BJ (cell line): Measurements from ENCODE around the gene ATP6V1B1. TPM values are rescaled to one million over a fixed set of nuclear protein-coding genes. Genes with fewer than 3 reads are reported as not detected.
A peak's percentile ranks its signal among the peaks of the same experiment; 100 is the strongest.

Experiments used
- CTCF ChIA-PET: fragments of 350-600 bp; formaldehyde crosslinking; extraction: SDS; loops from one replicate; lab custom pipeline; 2021; ENCODE audit warnings: antibody characterized with exemption, inconsistent platforms; lab: Yijun Ruan, JAX
- POLR2A ChIA-PET: fragments of 300-600 bp; sonication (Branson Sonifier 250); formaldehyde crosslinking; extraction: SDS; loops from one replicate; lab custom pipeline; 2021; ENCODE audit warnings: antibody characterized with exemption; lab: Charles Lee
- DNase-seq: peaks from one replicate; pipeline ENCODE4 v3.0.0-alpha.2; 2011; ENCODE audit warnings: low read depth
- H3K27me3 ChIP-seq: 2 replicates; pipeline ENCODE4 v1.6.0; 2011; ENCODE audit warnings: low read length; ENCODE audit not compliant: control insufficient read depth, insufficient read depth
- H3K36me3 ChIP-seq: 2 replicates; pipeline ENCODE4 v1.5.1; 2011; ENCODE audit warnings: low read length; ENCODE audit not compliant: control insufficient read depth, insufficient read depth
- H3K4me3 ChIP-seq: 2 replicates; pipeline ENCODE4 v1.5.1; 2011; ENCODE audit warnings: low read depth, mild to moderate bottlenecking, control low read depth, low read length
- polyA plus RNA-seq: library from polyadenylated mRNA; depleted of rRNA; stranded (reverse); fragments of >200 nt; gene quantifications from 2 replicates; pipeline ENCODE4 v1.2.3, GENCODE V29; 2011
- TF ChIP-seq, protein P1 (sequence below): IDR thresholded peaks from 2 replicates; pipeline ENCODE4 v1.5.1; 2011; ENCODE audit warnings: low read depth, mild to moderate bottlenecking, control low read depth, inconsistent platforms, low read length, moderate library complexity; ENCODE audit not compliant: insufficient read depth

Gene ATP6V1B1
- polyA plus RNA-seq, 1 experiment: 1.3 TPM

DNA sequence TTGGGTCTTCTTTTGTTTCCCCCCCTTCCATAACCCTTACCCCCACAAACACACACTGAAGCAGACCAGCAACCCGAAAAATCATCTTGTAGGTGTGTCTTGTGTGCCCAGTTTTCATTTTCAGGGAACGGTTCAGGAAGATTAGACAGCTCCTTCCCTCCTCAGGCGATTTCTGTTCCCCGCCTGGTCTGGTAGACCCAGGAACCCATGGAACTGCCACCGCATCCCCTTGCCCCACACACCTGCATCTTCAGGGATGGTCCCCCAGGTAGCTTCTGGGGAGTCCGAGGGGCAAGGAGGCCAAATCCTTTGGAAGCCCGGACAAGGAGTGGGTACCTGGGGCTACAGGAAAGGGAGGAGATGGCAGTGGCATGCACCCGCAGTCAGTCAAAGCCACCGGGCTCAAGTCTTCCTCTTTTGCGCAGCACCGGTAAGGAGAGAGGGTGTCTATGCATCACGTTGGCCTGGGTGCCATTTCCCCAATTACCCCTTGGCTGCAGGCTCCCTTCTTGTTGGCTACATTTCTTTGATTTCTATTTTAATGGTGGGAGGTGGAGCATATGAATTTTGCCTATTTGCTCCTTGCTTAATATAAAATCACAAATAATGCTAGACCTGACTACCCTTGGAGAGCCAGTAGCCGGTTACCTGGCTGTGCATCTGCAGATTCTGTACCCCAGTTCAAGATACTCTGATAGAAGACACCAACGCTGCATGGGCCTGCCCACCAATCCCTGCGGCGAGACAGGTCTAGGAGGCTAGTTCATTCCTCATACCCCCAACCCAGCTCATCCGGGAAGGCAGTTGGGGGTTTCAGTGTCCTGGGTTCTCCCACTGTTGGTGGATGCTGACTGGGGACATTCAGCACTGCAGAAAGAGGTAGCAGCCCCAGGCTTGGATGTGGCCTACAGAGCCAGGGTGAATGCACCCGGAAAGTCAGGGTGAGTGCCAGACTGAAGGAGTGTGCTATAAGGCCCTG lies 30.0 kb upstream of the ATP6V1B1 start:
- Histone ChIP-seq H3K27me3 (peaks cover 4% of the 10 kb centered on the region), H3K4me3 (no peak overlapping the region), H3K36me3 (no peaks in the 10 kb centered on the region)
- ChIA-PET CTCF (interaction anchor here (1.1 to 3.5 kb wide), 4 partner anchors 11 to 33 kb away, joined by 3 to 12 read pairs (median 4); no protein-coding TSS in a partner anchor), POLR2A (no interaction called here)
- DNase-seq: no peak
- TF ChIP-seq, protein P1, sequence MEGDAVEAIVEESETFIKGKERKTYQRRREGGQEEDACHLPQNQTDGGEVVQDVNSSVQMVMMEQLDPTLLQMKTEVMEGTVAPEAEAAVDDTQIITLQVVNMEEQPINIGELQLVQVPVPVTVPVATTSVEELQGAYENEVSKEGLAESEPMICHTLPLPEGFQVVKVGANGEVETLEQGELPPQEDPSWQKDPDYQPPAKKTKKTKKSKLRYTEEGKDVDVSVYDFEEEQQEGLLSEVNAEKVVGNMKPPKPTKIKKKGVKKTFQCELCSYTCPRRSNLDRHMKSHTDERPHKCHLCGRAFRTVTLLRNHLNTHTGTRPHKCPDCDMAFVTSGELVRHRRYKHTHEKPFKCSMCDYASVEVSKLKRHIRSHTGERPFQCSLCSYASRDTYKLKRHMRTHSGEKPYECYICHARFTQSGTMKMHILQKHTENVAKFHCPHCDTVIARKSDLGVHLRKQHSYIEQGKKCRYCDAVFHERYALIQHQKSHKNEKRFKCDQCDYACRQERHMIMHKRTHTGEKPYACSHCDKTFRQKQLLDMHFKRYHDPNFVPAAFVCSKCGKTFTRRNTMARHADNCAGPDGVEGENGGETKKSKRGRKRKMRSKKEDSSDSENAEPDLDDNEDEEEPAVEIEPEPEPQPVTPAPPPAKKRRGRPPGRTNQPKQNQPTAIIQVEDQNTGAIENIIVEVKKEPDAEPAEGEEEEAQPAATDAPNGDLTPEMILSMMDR: no peak

- TF ChIP-seq, protein P1: no peak
- H3K27me3 ChIP-seq: peaks cover 4% of the 10 kb centered on the region
- ChIA-PET POLR2A (no interaction called here), CTCF (interaction anchor here (1.1 to 3.5 kb wide), 3 partner anchors 10 to 34 kb away, joined by 3 to 12 read pairs (median 3); no protein-coding TSS in a partner anchor)
- no peak for DNase-seq
- no peak overlapping the region for H3K4me3 ChIP-seq
- H3K36me3 ChIP-seq: no peaks in the 10 kb centered on the region
Observed at GRCh38 chr2:70906439-70907005, 29.2 kb upstream of the ATP6V1B1 start.

DNA sequence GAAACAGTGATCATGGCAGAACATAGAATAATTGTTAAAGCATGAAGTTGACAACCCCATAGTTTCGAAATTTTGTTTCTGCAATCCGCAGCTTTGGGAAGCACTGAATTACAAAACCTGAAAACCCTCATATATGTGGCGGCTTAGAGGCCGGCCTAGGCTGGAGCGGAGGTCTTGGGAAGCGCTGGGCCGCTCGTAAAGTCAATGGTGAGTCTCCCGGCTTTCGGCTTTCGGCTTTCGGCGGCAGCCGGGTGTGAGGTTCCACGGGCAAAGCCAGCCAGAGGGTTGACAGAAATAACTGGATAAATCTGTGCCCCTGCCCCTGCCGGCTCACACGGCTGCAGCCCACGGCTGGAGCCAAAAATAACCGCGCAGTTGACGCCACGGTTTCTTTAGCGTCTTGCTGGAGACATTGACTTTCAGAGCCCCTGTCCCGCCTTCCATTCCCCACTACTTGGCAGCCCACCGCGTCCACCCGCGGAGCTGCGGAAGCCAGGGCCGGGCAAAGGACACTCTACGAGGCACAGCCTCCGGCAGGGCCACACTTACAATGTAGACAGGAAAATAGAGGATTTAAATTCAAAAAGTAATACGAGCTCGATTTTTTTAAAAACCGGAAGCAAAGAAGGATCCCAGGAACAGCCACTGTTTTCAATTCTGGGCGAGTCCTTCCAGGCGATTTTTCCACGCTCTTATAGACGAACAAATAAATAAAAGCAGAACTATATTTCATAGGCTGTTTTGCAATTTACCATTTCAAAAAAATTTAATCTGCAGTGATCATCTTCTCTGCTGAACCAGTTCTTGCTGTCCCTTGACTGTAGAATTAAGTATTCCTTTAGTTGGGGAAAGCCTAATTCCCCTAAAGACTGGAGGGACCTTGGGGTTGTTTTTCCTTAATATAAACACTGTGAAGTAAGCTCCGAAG lies 28.3 kb upstream of the ATP6V1B1 start:
- TF ChIP-seq, protein P1: no peak
- ChIA-PET CTCF (interaction anchor here (0.7 to 3.5 kb wide), 5 partner anchors 10 to 41 kb away, joined by 3 to 12 read pairs (median 3); no protein-coding TSS in a partner anchor), POLR2A (no interaction called here)
- Histone ChIP-seq H3K4me3 (peak overlapping the region; percentile 14; the same call in 1 of the 2 replicates), H3K36me3 (no peaks in the 10 kb centered on the region), H3K27me3 (peaks cover 4% of the 10 kb centered on the region)
- DNase-seq: no peak

DNA sequence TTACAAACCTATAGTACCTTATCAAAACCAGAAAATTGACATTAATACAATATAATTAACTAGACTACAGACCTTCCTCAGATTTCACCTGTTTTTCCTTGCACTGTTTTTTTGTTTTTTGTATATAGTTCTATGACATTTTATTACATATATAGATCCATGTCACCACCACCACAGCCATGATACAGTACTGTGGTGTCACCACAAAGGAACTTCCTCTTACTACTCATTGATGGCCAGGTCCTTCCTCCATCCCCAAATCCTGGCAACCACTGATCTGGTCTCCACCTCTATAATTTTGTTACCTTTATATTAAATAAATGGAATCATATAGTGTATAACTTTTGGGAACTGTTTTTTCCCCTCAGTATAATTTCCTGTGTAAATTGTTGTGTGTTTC lies 19.4 kb upstream of the ATP6V1B1 start:
- POLR2A ChIA-PET: no interaction called here

More for the DNA sequence above, 19.4 kb upstream of the ATP6V1B1 start:
- no peak for DNase-seq
- CTCF ChIA-PET: interaction anchor here (1.0 to 2.9 kb wide), 6 partner anchors 10 to 45 kb away, joined by 3 to 23 read pairs (median 7); no protein-coding TSS in a partner anchor
- TF ChIP-seq, protein P1: no peak
- no peak overlapping the region for H3K4me3 ChIP-seq
- H3K27me3 ChIP-seq: no peaks in the 10 kb centered on the region
- no peaks in the 10 kb centered on the region for H3K36me3 ChIP-seq
